Mesendoderm (in vitro differentiated cells): ENCODE results near the gene SLC9A8.
A peak's percentile ranks its signal among the peaks of the same experiment; 100 is the strongest.

ENCODE experiments used
- DNase-seq: peaks from one replicate; pipeline ENCODE4 v3.0.0; 2013
- H2AK5ac ChIP-seq: 2 replicates; pipeline ENCODE4 v1.6.1; 2013; ENCODE audit warnings: low read length, inconsistent platforms
- H2BK120ac ChIP-seq: 2 replicates; pipeline ENCODE4 v1.6.1; 2013; ENCODE audit warnings: low read depth, mild to moderate bottlenecking, low read length, moderate library complexity, mixed read lengths
- H2BK15ac ChIP-seq: replicated peaks from 2 replicates; pipeline ENCODE4 v1.6.1; 2013; ENCODE audit warnings: low read depth, mild to moderate bottlenecking, moderate library complexity
- H2BK5ac ChIP-seq: 2 replicates; pipeline ENCODE4 v1.6.1; 2013; ENCODE audit warnings: low read length, inconsistent platforms
- H3K18ac ChIP-seq: 2 replicates; pipeline ENCODE4 v1.6.1; 2013; ENCODE audit warnings: mild to moderate bottlenecking, low read length, mixed read lengths
- H3K23ac ChIP-seq: one replicate; pipeline ENCODE4 v1.6.1; 2013; ENCODE audit warnings: low read length
- H3K27ac ChIP-seq: 2 replicates; pipeline ENCODE4 v1.5.1; 2013; ENCODE audit warnings: low read depth, mild to moderate bottlenecking, inconsistent platforms, low read length, moderate library complexity
- H3K27me3 ChIP-seq: 2 replicates; pipeline ENCODE4 v1.6.1; 2013; ENCODE audit warnings: low read length, control low read depth, mild to moderate bottlenecking, inconsistent platforms; ENCODE audit not compliant: insufficient read depth, poor library complexity
- H3K36me3 ChIP-seq: 2 replicates; pipeline ENCODE4 v1.6.1; 2013; ENCODE audit warnings: low read length, inconsistent platforms; ENCODE audit not compliant: control insufficient read depth, insufficient read depth
- H3K4ac ChIP-seq: one replicate; pipeline ENCODE4 v1.6.1; 2013; ENCODE audit warnings: low read depth, mild to moderate bottlenecking, low read length, moderate library complexity
- H3K4me1 ChIP-seq: 2 replicates; pipeline ENCODE4 v1.6.1; 2013; ENCODE audit warnings: low read depth, low read length, inconsistent platforms; ENCODE audit not compliant: control insufficient read depth
- H3K4me2 ChIP-seq: 2 replicates; pipeline ENCODE4 v1.6.1; 2013; ENCODE audit warnings: low read length
- H3K4me3 ChIP-seq: 2 replicates; pipeline ENCODE4 v1.5.1; 2013; ENCODE audit warnings: mild to moderate bottlenecking, low read length
- H3K56ac ChIP-seq: one replicate; pipeline ENCODE4 v1.6.1; 2013; ENCODE audit warnings: low read length
- H3K79me1 ChIP-seq: 2 replicates; pipeline ENCODE4 v1.6.1; 2013; ENCODE audit warnings: low read length, inconsistent platforms
- H3K79me2 ChIP-seq: 2 replicates; pipeline ENCODE4 v1.6.1; 2013; ENCODE audit warnings: mild to moderate bottlenecking, low read length; ENCODE audit not compliant: control insufficient read depth, insufficient read depth
- H3K9ac ChIP-seq: 2 replicates; pipeline ENCODE4 v1.6.1; 2013; ENCODE audit warnings: low read length, inconsistent platforms
- H4K5ac ChIP-seq: one replicate; pipeline ENCODE4 v1.6.1; 2013; ENCODE audit warnings: low read length
- H4K8ac ChIP-seq: one replicate; pipeline ENCODE4 v1.6.1; 2013; ENCODE audit warnings: low read depth, mild to moderate bottlenecking, control low read depth, low read length, moderate library complexity
- WGBS: extraction: QIAGEN DNeasy Blood & Tissue Kit; methylation state at CpG from one replicate; pipeline ENCODE4 v1.1.7; 2013; ENCODE audit warnings: low lambda C conversion rate, missing lambda C conversion rate; ENCODE audit not compliant: insufficient coverage; ENCODE audit errors: extremely low coverage; 5-methylcytosine and 5-hydroxymethylcytosine counted together

Gene SLC9A8

DNA sequence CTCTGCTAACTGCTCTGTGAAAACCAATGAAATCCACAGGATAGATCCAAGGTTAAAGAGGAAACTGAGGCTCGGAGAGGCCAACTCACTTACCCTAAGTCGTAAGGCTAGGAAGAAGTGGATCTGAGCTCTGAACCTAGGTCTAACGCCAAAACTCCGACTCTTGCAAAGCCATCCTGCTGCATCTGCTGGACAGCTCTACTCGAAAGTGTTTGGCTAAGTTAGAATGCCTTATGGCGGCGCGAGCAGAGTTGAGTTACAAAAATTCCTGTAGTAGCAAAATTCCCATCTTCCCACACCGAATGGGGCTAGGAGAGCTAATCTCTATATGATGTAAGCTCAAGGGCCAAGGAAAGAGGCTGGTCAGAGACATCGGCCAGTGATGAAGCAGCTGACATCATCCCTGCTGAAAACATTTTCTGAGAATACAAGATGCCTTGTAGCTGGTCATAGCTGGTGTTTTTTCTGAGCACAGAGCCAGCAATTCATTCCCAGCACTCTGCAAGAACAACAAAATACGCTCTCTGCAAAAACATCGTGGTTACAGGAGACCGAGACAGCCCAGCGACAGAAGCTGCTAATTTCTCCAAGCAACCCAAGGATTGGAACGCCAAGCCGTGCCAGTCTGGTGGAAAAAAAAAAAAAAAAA, 100.9 kb downstream of the SLC9A8 start:
- H3K79me1 ChIP-seq: peaks cover 28% of the 10 kb centered on the region

DNA sequence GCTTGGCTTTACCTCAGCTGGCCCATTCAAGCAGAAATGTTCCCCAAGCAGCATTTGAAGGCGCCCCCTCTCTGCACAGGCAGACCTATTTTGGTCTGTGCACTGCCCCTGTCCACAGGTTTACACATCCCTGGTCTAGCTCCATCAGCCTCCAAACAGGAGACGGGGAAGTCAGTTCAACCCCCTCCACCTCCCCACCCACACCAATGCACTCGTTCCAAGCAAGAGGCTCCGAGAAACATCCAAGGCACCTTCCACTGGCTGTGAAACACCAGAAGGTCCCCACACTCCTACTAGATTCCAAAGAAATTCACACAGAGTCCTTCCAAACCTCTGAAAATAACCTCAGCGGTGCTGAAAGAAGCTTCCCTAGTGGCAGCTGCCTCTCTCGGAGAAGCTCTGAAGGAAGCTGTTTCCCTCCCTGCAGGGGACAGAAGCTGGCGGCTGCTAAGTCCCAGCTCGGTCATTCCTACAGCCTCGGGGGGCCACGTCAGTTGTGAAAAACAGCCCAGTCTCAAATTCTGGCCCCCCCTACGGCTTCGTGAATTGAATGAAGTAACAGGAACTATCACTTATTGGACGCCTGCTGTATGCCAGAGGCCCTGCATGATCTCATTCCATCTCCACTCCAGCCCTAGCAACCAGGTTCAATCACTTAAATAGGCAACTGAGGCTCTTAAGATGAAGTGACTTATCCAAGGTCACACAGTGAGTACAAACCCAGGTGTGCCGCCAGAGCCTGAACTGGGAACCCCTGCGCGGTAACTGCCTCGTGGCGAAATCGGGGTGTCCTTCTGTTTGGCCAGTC, 101.9 kb downstream of the SLC9A8 start:
- Histone ChIP-seq H4K5ac (no peak overlapping the region), H2BK120ac (no peak overlapping the region), H3K27me3 (no peaks in the 10 kb centered on the region), H3K9ac (peak overlapping the region; percentile 86), H3K18ac (no peak overlapping the region), H3K23ac (no peak overlapping the region), H3K4me1 (no peaks in the 10 kb centered on the region), H3K79me1 (peaks cover 27% of the 10 kb centered on the region), H3K4ac (no peak overlapping the region), H2BK5ac (no peak overlapping the region), H4K8ac (no peak overlapping the region), H3K4me2 (peak overlapping the region; percentile 97), H2AK5ac (no peak overlapping the region), H3K36me3 (no peaks in the 10 kb centered on the region), H3K27ac (no peak overlapping the region), H3K4me3 (peak overlapping the region; percentile 82), H3K56ac (peak overlapping the region; percentile 95), H3K79me2 (peaks cover 29% of the 10 kb centered on the region), H2BK15ac (no peak overlapping the region)
- peak; percentile 88 for DNase-seq
- WGBS: no CpG with 5 or more reads among the region's 19 CpGs

More for the DNA sequence above, 100.9 kb downstream of the SLC9A8 start:
- Histone ChIP-seq H3K27ac (no peak overlapping the region), H3K79me2 (peaks cover 29% of the 10 kb centered on the region), H3K23ac (no peak overlapping the region), H3K27me3 (no peaks in the 10 kb centered on the region), H3K4me2 (no peak overlapping the region), H3K4me3 (no peak overlapping the region), H3K4ac (no peak overlapping the region), H3K4me1 (no peaks in the 10 kb centered on the region), H3K36me3 (no peaks in the 10 kb centered on the region), H3K56ac (no peak overlapping the region), H2BK15ac (no peak overlapping the region), H2AK5ac (no peak overlapping the region), H3K18ac (no peak overlapping the region), H2BK5ac (no peak overlapping the region), H4K5ac (no peak overlapping the region), H4K8ac (no peak overlapping the region), H3K9ac (no peak overlapping the region), H2BK120ac (no peak overlapping the region)
- no CpG with 5 or more reads among the region's 16 CpGs for WGBS
- DNase-seq: no peak

DNA sequence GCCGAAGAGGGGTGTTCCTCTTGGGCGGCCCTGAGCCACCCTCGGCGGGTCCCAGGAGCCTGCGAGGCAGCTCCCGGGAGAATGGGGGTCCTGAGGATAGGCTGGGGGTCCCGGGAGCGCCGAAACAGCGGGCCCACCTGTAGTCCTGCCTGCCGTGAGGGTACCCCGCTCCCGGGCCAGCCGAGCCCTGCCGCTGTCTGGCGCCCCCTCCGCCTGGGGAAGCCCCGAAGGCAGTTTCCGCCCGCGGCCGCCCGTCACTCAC, 102.4 kb downstream of the SLC9A8 start:
- no peak overlapping the region for H3K4ac ChIP-seq

DNA sequence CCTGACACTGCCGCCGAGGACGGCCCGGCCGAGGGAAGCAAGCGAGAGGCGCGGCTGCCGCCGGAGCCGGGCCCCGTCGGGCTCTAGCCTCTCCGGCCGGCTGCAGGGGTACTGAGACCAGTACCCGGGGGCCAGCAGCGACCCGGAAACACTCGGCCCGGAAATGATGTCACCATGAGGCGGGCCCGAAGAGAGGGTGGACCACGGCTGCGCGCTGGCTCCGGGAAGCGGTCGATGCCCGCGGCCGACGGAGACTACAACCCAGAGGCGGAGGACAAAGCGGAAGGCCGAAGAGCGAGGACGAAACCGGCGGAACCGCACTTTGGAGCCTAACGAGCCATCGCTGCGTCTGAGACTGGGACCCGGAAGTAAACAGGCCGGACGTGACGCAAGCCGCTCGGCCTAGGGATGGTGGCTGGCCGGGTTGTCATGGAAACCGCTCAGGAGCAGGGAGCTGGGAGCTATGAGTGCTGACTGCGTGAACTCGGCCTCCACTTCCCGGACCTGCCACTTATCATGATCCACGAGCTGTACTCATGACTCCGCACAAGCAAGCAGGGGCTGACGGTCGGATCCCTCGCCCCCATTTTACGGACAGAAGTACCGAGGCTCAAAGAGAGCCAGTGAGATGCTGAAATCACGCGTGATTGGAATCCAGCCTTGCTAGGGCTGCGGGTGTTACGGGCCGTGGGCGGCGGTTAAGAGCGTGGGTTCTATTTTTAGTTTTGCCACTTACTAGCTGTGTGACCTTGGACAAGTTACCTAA, 102.9 kb downstream of the SLC9A8 start, which contains the start of gene SPATA2:
TSS of gene SPATA2 (minus strand) at position 150 of the 766 bp plus-strand sequence. CDS start 7,039 bp downstream, outside the sequence.
- Histone ChIP-seq H2BK5ac (peak within 1 kb of the TSS; percentile 99), H3K79me1 (peaks cover 22% of the 10 kb centered on the region), H3K4me2 (peak within 1 kb of the TSS; percentile 97), H3K56ac (peak within 1 kb of the TSS; percentile 95), H3K18ac (peak within 1 kb of the TSS; percentile 44), H2BK120ac (peak within 1 kb of the TSS; percentile 74), H2AK5ac (no peak within 1 kb of the TSS), H3K27ac (peak within 1 kb of the TSS; percentile 41), H3K4ac (peak within 1 kb of the TSS; percentile 89), H4K5ac (peak within 1 kb of the TSS; percentile 85), H3K27me3 (no peaks in the 10 kb centered on the region), H3K4me1 (no peaks in the 10 kb centered on the region), H3K9ac (peak within 1 kb of the TSS; percentile 86), H3K4me3 (peak within 1 kb of the TSS; percentile 82), H3K79me2 (peaks cover 29% of the 10 kb centered on the region), H2BK15ac (no peak within 1 kb of the TSS), H3K36me3 (no peaks in the 10 kb centered on the region), H4K8ac (no peak within 1 kb of the TSS), H3K23ac (no peak within 1 kb of the TSS)
- no CpG with 5 or more reads among the region's 69 CpGs for WGBS
- peak; percentile 98 for DNase-seq

More for the DNA sequence above, 102.4 kb downstream of the SLC9A8 start:
- Histone ChIP-seq H2BK120ac (no peak overlapping the region), H3K79me2 (peaks cover 29% of the 10 kb centered on the region), H3K79me1 (peaks cover 25% of the 10 kb centered on the region), H2BK15ac (no peak overlapping the region), H3K9ac (peak overlapping the region; percentile 86), H3K4me3 (peak overlapping the region; percentile 82), H3K27ac (peak overlapping the region; percentile 41), H3K4me1 (no peaks in the 10 kb centered on the region), H3K36me3 (no peaks in the 10 kb centered on the region), H3K56ac (peak overlapping the region; percentile 95), H2BK5ac (no peak overlapping the region), H2AK5ac (no peak overlapping the region), H3K23ac (no peak overlapping the region), H3K18ac (no peak overlapping the region), H3K4me2 (peak overlapping the region; percentile 97), H4K8ac (no peak overlapping the region), H4K5ac (no peak overlapping the region), H3K27me3 (no peaks in the 10 kb centered on the region)
- WGBS: no CpG with 5 or more reads among the region's 23 CpGs
- DNase-seq: no peak

DNA sequence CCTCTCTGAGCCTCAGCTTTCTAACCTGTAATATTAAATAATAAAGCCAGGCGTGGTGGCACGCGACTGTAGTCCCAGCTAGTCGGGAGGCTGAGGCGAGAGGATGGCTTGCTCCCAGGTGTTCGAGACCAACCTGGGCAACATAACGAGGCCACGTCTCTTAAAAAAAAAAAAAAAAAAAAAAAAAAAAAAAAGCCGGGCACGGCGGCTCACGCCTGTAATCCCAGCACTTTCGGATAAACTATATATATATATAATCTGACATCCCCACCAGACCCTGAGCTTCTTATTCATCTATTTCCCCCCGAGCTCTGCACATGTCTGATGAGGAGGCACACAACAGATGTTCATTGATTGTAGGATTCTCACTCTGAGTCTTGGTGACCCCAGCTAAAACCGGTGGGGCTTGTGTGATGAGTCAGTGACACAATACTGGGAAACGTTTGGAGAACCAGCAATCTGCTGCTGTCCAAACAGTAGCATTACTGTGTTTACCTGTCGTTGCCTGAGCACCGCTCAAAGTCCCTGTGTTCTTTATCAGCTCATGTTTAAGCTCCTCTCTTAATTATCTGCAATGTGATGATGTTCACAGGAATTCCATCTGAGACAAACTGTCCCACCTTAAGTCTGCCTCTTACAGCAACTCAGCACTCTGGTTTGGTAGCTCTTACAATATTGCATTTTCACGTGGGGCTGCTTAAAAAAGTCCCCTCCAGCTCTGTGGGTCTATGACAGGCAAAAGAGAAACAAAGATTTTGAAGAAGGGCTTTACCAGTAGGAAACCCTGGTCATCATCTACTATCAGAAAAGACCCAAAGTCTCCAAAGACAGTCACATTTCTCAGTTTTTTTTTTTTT, 103.7 kb downstream of the SLC9A8 start:
- peak; percentile 74 for DNase-seq

More for the DNA sequence above, 103.7 kb downstream of the SLC9A8 start:
- Histone ChIP-seq H4K8ac (no peak overlapping the region), H3K23ac (no peak overlapping the region), H3K27ac (no peak overlapping the region), H3K9ac (peak overlapping the region; percentile 86), H3K4me1 (no peaks in the 10 kb centered on the region), H2AK5ac (no peak overlapping the region), H3K18ac (no peak overlapping the region), H3K4me3 (no peak overlapping the region), H3K56ac (no peak overlapping the region), H3K79me1 (peaks cover 22% of the 10 kb centered on the region), H3K4me2 (peak overlapping the region; percentile 68), H3K36me3 (no peaks in the 10 kb centered on the region), H3K27me3 (no peaks in the 10 kb centered on the region), H3K4ac (no peak overlapping the region), H4K5ac (no peak overlapping the region), H3K79me2 (peaks cover 26% of the 10 kb centered on the region), H2BK15ac (no peak overlapping the region), H2BK120ac (no peak overlapping the region), H2BK5ac (no peak overlapping the region)
- WGBS: no CpG with 5 or more reads among the region's 19 CpGs
